Measurements from ENCODE around the gene CCDC124. TPM values are rescaled to one million over a fixed set of nuclear protein-coding genes. Genes with fewer than 3 reads are reported as not detected.
A peak's percentile ranks its signal among the peaks of the same experiment; 100 is the strongest.

Gene CCDC124
- total RNA-seq, 1 donor from 2014 or later, result 87.9 TPM

- Mint-ChIP-seq H3K4me3 (ENCODE audit: unreplicated experiment) (peak overlapping the region; percentile 91), H3K27ac (ENCODE audit: unreplicated experiment) (peak overlapping the region; percentile 99), H3K27me3 (ENCODE audit: unreplicated experiment) (peaks cover 23% of the 10 kb centered on the region), H3K4me1 (ENCODE audit: low read depth, unreplicated experiment) (peaks cover 16% of the 10 kb centered on the region), H3K36me3 (ENCODE audit: unreplicated experiment) (no peaks in the 10 kb centered on the region), H3K9me3 (ENCODE audit: unreplicated experiment) (peaks cover 13% of the 10 kb centered on the region)
- TF ChIP-seq CTCF (IDR thresholded peaks at IDR 0.05; ENCODE audit: partially characterized antibody, unreplicated experiment), result no peak
- peak; percentile 59 for DNase-seq
These were observed 18.6 kb downstream of the CCDC124 start for GRCh38 chr19:17951157-17951989.

GRCh38 chr19:17951990-17952976 is 19.5 kb downstream of the CCDC124 start:
- peak overlapping the region; percentile 91 for H3K4me3 Mint-ChIP-seq (ENCODE audit: unreplicated experiment)
- H3K4me1 Mint-ChIP-seq (ENCODE audit: low read depth, unreplicated experiment), result peaks cover 14% of the 10 kb centered on the region
- H3K9me3 Mint-ChIP-seq (ENCODE audit: unreplicated experiment), result peaks cover 13% of the 10 kb centered on the region
- peak; percentile 75 for DNase-seq
- peak overlapping the region; percentile 99 for H3K27ac Mint-ChIP-seq (ENCODE audit: unreplicated experiment)
- no peaks in the 10 kb centered on the region for H3K36me3 Mint-ChIP-seq (ENCODE audit: unreplicated experiment)
- H3K27me3 Mint-ChIP-seq (ENCODE audit: unreplicated experiment), result peaks cover 22% of the 10 kb centered on the region
- no peak for TF ChIP-seq CTCF (IDR thresholded peaks at IDR 0.05; ENCODE audit: partially characterized antibody, unreplicated experiment)

- no peak for DNase-seq
- TF ChIP-seq CTCF (IDR thresholded peaks at IDR 0.05; ENCODE audit: partially characterized antibody, unreplicated experiment), result no peak
- peaks cover 23% of the 10 kb centered on the region for H3K27me3 Mint-ChIP-seq (ENCODE audit: unreplicated experiment)
These were observed 20.5 kb downstream of the CCDC124 start for GRCh38 chr19:17953316-17953801.

GRCh38 chr19:17953869-17954268 is 21.1 kb downstream of the CCDC124 start:
- Mint-ChIP-seq H3K36me3 (ENCODE audit: unreplicated experiment) (no peaks in the 10 kb centered on the region), H3K27me3 (ENCODE audit: unreplicated experiment) (peaks cover 19% of the 10 kb centered on the region), H3K4me3 (ENCODE audit: unreplicated experiment) (peak overlapping the region; percentile 88), H3K27ac (ENCODE audit: unreplicated experiment) (no peak overlapping the region), H3K4me1 (ENCODE audit: low read depth, unreplicated experiment) (peaks cover 13% of the 10 kb centered on the region), H3K9me3 (ENCODE audit: unreplicated experiment) (peaks cover 10% of the 10 kb centered on the region)
- no peak for TF ChIP-seq CTCF (IDR thresholded peaks at IDR 0.05; ENCODE audit: partially characterized antibody, unreplicated experiment)
- no peak for DNase-seq

More at GRCh38 chr19:17953316-17953801, 20.5 kb downstream of the CCDC124 start:
- H3K4me3 Mint-ChIP-seq (ENCODE audit: unreplicated experiment), result peak overlapping the region; percentile 88
- H3K9me3 Mint-ChIP-seq (ENCODE audit: unreplicated experiment), result peaks cover 13% of the 10 kb centered on the region
- no peaks in the 10 kb centered on the region for H3K36me3 Mint-ChIP-seq (ENCODE audit: unreplicated experiment)
- peaks cover 13% of the 10 kb centered on the region for H3K4me1 Mint-ChIP-seq (ENCODE audit: low read depth, unreplicated experiment)
- H3K27ac Mint-ChIP-seq (ENCODE audit: unreplicated experiment), result no peak overlapping the region

Data from glutamatergic neuron (in vitro differentiated cells).